OCI-LY1 (cell line): ENCODE measurements around the gene PLXNA2.

Experiments used
- H2AFZ ChIP-seq: fragments of 200-600 bp; sonication (generic), shearing (Covaris generic); 2 replicates; pipeline ENCODE4 v1.6.0; 2014; ENCODE audit warnings: antibody characterized with exemption, mild to moderate bottlenecking, low read length
- H3F3A ChIP-seq: fragments of 200-600 bp; sonication (generic), shearing (Covaris generic); 2 replicates; pipeline ENCODE4 v1.6.0; 2014; ENCODE audit warnings: mild to moderate bottlenecking, antibody characterized with exemption, low read length, moderate library complexity; ENCODE audit not compliant: insufficient read depth
- H3K27ac ChIP-seq: fragments of 200-600 bp; sonication (generic); 2 replicates; pipeline ENCODE4 v1.5.1; 2014; ENCODE audit warnings: low read length, mixed run types, mild to moderate bottlenecking, low read depth; ENCODE audit not compliant: poor library complexity, severe bottlenecking
- H3K27me3 ChIP-seq: fragments of 200-600 bp; sonication (generic); 2 replicates; pipeline ENCODE4 v1.6.0; 2014; ENCODE audit warnings: antibody characterized with exemption, mild to moderate bottlenecking, low read length, moderate library complexity; ENCODE audit not compliant: insufficient read depth
- H3K36me3 ChIP-seq: fragments of 200-600 bp; sonication (generic); 2 replicates; pipeline ENCODE4 v1.6.1; 2014; ENCODE audit warnings: mild to moderate bottlenecking, antibody characterized with exemption, low read length, moderate library complexity, mixed read lengths; ENCODE audit not compliant: insufficient read depth
- H3K4me1 ChIP-seq: fragments of 200-600 bp; sonication (generic); 2 replicates; pipeline ENCODE4 v1.5.1; 2014; ENCODE audit warnings: mild to moderate bottlenecking, low read length, moderate library complexity; ENCODE audit not compliant: insufficient read depth, severe bottlenecking
- H3K4me2 ChIP-seq: fragments of 200-600 bp; sonication (generic), shearing (Covaris generic); 2 replicates; pipeline ENCODE4 v1.6.1; 2014; ENCODE audit warnings: low read length
- H3K4me3 ChIP-seq: fragments of 200-600 bp; sonication (generic); 2 replicates; pipeline ENCODE4 v1.5.1; 2014; ENCODE audit warnings: low read length, low read depth, mild to moderate bottlenecking, mixed read lengths; ENCODE audit not compliant: poor library complexity, severe bottlenecking
- H3K79me2 ChIP-seq: fragments of 200-600 bp; shearing (Covaris generic); 2 replicates; pipeline ENCODE4 v1.6.1; 2016; ENCODE audit warnings: mixed run types, low read length, mixed read lengths; ENCODE audit not compliant: insufficient read depth
- H3K9ac ChIP-seq: fragments of 200-600 bp; sonication (generic), shearing (Covaris generic); 2 replicates; pipeline ENCODE4 v1.6.1; 2014; ENCODE audit warnings: mild to moderate bottlenecking, low read length, mixed read lengths
- H3K9me2 ChIP-seq: fragments of 200-600 bp; sonication (generic), shearing (Covaris generic); 2 replicates; pipeline ENCODE4 v1.6.1; 2014; ENCODE audit warnings: low read depth, mild to moderate bottlenecking, low read length, mixed read lengths
- H3K9me3 ChIP-seq: fragments of 200-600 bp; shearing (Covaris generic); 2 replicates; pipeline ENCODE4 v1.6.1; 2014; ENCODE audit warnings: low read length, mixed read lengths
- H4K20me1 ChIP-seq: fragments of 200-600 bp; sonication (generic), shearing (Covaris generic); 2 replicates; pipeline ENCODE4 v1.6.0; 2016; ENCODE audit warnings: mild to moderate bottlenecking, low read length; ENCODE audit not compliant: insufficient read depth
- EZH2 ChIP-seq: fragments of 200-600 bp; sonication (generic), shearing (Covaris generic); IDR thresholded peaks from 2 replicates; pipeline ENCODE4 v1.8.0; 2017; ENCODE audit warnings: borderline replicate concordance, mixed run types, mild to moderate bottlenecking, antibody characterized with exemption, low read length, moderate library complexity, mixed read lengths
- TF ChIP-seq, protein P1 (sequence below): fragments of 200-600 bp; sonication (generic), shearing (Covaris generic); IDR thresholded peaks from 2 replicates; pipeline ENCODE4 v1.5.1; 2017; ENCODE audit warnings: mild to moderate bottlenecking, antibody characterized with exemption, low read length, moderate library complexity, mixed read lengths

Gene PLXNA2

DNA sequence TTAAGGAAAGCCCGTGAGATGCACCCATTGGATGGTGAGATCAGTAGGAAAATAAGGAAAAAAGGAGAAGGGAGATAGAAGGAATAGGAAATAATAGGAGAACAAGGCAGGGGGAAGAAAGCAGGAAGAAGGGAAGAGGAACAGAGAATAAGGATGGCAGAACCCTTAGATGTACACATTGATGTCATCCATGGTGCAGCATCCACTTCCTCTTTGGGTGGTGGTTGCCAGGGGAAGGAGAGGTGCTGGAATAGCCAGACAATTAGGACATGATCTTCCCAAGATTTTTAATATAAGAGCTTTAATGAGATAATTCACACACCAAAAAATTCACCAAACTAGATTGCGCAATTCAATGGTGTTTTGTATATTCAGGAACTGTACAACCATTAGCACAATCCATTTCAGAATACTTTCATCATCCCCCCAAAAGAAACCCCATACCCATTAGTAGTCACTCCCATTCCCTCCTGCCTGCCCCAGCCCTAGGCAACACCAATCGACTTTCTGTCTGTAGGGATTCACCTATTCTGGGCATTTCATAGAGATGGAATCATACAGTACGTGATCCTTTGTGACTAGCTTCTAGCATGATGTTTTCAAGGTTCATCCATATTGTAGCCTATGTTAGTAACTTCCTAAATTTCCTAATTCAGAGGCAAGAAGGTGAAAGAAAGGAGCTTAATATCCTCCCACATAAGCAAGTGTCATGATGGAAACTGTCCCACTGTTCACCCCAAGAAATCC is 121.4 kb downstream of the PLXNA2 start:
- Histone ChIP-seq H3K36me3 (no peaks in the 10 kb centered on the region), H3K9ac (no peak overlapping the region), H3K9me3 (no peaks in the 10 kb centered on the region), H4K20me1 (no peaks in the 10 kb centered on the region), H3K4me2 (no peak overlapping the region), H3K4me1 (no peaks in the 10 kb centered on the region), H3K27ac (no peak overlapping the region), H3F3A (no peaks in the 10 kb centered on the region), H3K4me3 (no peak overlapping the region), H3K9me2 (no peaks in the 10 kb centered on the region), H3K27me3 (no peaks in the 10 kb centered on the region), H3K79me2 (no peaks in the 10 kb centered on the region), H2AFZ (no peak overlapping the region)
- no peak for TF ChIP-seq EZH2
- TF ChIP-seq, protein P1, sequence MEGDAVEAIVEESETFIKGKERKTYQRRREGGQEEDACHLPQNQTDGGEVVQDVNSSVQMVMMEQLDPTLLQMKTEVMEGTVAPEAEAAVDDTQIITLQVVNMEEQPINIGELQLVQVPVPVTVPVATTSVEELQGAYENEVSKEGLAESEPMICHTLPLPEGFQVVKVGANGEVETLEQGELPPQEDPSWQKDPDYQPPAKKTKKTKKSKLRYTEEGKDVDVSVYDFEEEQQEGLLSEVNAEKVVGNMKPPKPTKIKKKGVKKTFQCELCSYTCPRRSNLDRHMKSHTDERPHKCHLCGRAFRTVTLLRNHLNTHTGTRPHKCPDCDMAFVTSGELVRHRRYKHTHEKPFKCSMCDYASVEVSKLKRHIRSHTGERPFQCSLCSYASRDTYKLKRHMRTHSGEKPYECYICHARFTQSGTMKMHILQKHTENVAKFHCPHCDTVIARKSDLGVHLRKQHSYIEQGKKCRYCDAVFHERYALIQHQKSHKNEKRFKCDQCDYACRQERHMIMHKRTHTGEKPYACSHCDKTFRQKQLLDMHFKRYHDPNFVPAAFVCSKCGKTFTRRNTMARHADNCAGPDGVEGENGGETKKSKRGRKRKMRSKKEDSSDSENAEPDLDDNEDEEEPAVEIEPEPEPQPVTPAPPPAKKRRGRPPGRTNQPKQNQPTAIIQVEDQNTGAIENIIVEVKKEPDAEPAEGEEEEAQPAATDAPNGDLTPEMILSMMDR = no peak

DNA sequence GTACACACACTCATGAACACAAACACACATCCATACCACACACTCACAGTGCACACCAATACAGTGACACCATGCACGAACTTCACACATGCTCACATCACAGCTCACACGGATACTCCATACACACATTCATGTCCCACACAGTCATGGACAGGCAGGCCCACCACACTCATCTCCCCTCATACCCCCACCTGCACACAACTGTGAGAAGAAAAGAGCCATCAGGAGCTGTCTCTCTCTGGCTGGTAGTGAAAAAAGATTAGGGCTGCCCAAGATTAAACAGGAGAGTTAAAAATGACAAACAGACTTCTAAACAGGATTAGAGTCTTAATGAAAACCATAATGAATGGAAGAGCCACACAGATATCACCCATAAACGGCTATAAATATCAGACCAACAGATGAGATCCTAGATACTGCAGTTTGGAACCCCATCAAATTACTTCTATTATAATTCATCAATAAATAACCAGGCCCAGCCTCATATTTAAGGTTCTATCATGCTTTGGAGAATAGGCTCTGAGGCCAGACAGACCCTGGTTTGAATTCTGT is 122.3 kb downstream of the PLXNA2 start:
- Histone ChIP-seq H3F3A (no peaks in the 10 kb centered on the region), H3K9me3 (no peaks in the 10 kb centered on the region), H3K27me3 (no peaks in the 10 kb centered on the region), H3K36me3 (no peaks in the 10 kb centered on the region), H3K9me2 (no peaks in the 10 kb centered on the region), H3K4me2 (no peak overlapping the region), H3K9ac (no peak overlapping the region), H3K4me1 (no peaks in the 10 kb centered on the region), H3K4me3 (no peak overlapping the region), H4K20me1 (no peaks in the 10 kb centered on the region), H2AFZ (no peak overlapping the region), H3K79me2 (no peaks in the 10 kb centered on the region), H3K27ac (no peak overlapping the region)
- TF ChIP-seq, protein P1 = no peak
- TF ChIP-seq EZH2 = no peak

DNA sequence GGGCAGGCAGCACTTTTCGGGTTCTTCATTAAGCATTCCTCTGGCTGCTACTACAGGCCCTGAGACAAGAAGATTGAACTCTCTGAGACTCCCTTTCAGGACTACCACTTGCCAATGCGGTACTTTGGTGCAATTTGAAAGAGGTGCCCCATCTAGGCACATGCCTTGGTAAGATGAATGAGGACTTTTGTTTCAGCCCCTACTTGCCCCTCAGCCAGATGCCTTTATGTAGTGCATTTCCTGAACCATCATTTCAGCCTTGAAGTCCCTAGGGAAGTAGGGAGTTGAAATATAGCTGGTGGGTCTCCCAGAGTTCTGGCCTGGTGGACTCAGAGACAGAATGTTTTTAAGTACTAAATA is 123.8 kb downstream of the PLXNA2 start:
- Histone ChIP-seq H3K4me1 (no peaks in the 10 kb centered on the region), H3K79me2 (no peaks in the 10 kb centered on the region), H3K27me3 (no peaks in the 10 kb centered on the region), H3K36me3 (no peaks in the 10 kb centered on the region), H3K27ac (no peak overlapping the region), H4K20me1 (no peaks in the 10 kb centered on the region), H3K9ac (no peak overlapping the region), H3F3A (no peaks in the 10 kb centered on the region), H3K4me3 (no peak overlapping the region), H2AFZ (no peak overlapping the region), H3K9me3 (no peaks in the 10 kb centered on the region), H3K9me2 (no peaks in the 10 kb centered on the region), H3K4me2 (no peak overlapping the region)
- no peak for TF ChIP-seq EZH2
